Non-pigmented ciliary epithelial cell (primary cell): Measurements from ENCODE around the gene ZNF892.
"Not testable (repeated sequence)": the region's sequence is repeated elsewhere in the genome, so short reads cannot be mapped to it uniquely, and the experiment has no call there.

ENCODE experiments used
- DNase-seq: peaks from one replicate; pipeline ENCODE4 v3.0.0-alpha.2; 2010; ENCODE audit warnings: low read depth

ZNF892 gene

DNA sequence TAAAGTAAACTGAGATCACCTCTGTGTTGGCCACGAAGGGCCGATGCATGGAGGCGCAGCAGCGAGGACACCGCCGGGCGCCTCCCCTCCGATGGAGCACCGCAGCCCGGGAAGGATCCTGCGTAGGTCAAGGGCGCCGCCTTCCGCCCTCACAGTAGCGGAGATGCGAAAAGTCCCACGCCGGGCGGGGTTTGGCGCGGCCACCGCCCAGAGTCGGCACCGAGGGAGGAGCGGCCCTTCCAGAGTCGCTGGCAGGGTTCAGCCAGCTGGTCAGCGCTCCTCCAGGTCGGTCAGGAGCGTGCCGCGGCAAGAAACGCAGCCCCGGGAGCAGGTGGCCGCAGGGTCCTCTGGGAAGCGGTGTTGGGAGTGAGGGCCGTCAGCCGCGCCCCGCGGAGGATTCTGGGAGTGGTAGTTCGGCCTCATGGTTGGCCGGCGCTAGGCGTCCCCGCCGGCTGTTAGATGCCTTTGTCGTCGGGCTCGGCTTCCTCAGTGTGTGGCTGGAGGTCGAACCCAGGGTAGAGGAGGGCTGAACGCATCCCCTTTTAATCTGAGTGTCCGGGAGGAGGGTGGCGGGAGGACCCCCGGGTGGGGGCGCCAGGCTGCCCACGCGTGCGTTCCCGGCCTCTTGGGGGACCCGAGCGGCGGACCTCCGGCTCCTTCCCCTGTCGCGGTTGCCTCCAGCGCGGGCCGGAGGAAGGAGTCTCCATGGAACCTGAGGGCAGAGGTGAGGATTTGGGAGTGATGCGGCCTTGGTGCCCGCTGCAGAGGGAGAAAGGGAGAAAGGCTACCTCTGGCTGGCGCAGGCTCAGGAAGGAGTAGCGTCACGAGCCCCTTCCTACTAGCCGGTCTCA, at the start of gene ZNF892:
ZNF892 (plus strand) TSS at position 411 of the 851 bp plus-strand sequence; CDS start at position 706, 295 bp downstream.
- DNase-seq, result peak; percentile 44

GRCh38 chr2:95158441-95158840, 48.9 kb upstream of the ZNF892 start:
- DNase-seq, result no peak

- no peak for DNase-seq
Observed at GRCh38 chr2:95158891-95159619, 48.3 kb upstream of the ZNF892 start.

GRCh38 chr2:95159690-95160449, 47.5 kb upstream of the ZNF892 start, which contains the start of gene ZNF514:
Gene ZNF514, minus strand, starts transcription at chr2:95159848. Its CDS starts 6,595 bp downstream, at chr2:95153253.
- DNase-seq, result peak; percentile 31

DNA sequence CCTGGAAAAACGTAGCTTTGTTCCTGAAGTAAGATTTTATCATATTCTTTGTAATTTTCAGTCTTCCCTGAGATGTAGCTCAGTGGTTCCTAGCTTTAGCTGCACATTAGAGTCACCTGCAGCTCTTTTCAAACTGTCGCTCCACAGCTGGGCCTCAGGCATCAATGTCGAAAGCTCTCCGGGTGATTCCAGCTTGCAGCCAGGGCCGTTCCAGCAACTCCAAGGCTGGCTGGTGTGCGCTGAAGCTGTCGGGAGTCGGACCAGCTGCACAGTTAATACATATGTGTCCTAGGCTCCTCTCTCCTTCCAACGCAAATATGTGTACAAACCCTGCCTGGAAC, 42.3 kb upstream of the ZNF892 start:
- no peak for DNase-seq

GRCh38 chr2:95165371-95166064, 41.8 kb upstream of the ZNF892 start, which contains the start of gene ZNF2:
Gene ZNF2, plus strand, starts transcription at chr2:95165809. Its CDS starts 10,418 bp downstream, at chr2:95176227.
- peak; percentile 89 for DNase-seq

GRCh38 chr2:95166065-95166763, 41.1 kb upstream of the ZNF892 start:
- no peak for DNase-seq

GRCh38 chr2:95171902-95172301, 35.4 kb upstream of the ZNF892 start:
- DNase-seq, result no peak

- no peak for DNase-seq
Observed at GRCh38 chr2:95174031-95174542, 33.2 kb upstream of the ZNF892 start.

DNA sequence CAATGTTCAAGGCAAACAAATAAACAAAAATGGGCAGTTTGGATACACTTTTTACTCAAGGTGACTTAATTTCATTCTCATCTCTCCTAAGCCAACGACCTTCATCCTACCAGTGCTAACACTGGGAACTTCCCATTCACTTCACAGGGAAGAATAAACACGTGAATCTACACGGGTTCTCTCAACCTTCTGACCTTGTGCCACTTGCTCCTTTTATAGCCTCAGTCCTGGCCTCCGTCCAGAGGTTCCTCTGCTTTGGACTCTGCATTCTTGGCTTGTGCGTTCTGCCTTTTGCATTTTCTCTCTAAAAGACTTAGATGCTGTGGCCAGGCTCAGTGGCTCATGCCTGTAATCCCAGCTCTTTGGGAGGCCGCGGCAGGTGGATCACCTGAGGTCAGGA, 27.9 kb upstream of the ZNF892 start:
- DNase-seq, result no peak

- no peak for DNase-seq
Observed at GRCh38 chr2:95181774-95182173, 25.5 kb upstream of the ZNF892 start.

DNA sequence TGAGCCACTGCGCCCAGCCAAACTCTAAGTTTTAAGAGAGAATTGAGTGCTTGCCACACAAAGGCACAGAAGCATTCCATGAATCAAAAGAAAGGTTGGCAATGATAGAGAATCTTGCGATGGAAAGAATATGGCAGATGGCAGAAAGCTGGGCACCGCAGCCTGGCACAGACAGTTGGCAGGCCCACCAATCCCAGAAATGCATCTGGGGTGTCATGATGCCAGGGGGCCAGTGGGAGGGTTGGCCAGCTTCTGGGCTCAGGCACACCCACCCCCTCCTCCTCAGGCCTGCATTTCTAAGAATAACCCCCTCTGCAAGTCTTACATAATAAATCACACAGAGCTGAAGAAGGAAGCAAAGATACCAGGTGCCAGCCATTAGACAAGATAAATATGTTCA, 22.1 kb upstream of the ZNF892 start:
- DNase-seq, result no peak

- no peak for DNase-seq
Observed at GRCh38 chr2:95185973-95186372, 21.3 kb upstream of the ZNF892 start.

DNA sequence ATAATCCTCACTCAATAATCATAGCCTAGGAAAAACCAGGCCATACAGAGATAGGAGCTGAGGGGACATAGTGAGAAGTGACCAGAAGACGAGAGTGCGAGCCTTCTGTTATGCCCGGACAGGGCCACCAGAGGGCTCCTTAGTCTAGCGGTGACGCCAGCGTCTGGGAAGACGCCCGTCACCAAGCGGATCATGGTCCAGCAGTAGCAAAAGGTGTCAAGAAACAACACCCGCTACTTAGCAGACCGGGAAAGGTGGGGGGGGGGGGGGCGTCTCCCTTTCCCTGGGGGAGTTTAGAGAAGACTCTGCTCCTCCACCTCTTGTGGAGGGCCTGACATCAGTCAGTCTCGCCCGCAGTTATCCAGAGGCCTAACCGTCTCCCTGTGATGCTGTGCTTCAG, 14.4 kb upstream of the ZNF892 start:
- not testable (repeated sequence) for DNase-seq

GRCh38 chr2:95203911-95204310, 3.4 kb upstream of the ZNF892 start:
- no peak for DNase-seq

- DNase-seq, result no peak
Observed at GRCh38 chr2:95204396-95204795, 2.9 kb upstream of the ZNF892 start.

DNA sequence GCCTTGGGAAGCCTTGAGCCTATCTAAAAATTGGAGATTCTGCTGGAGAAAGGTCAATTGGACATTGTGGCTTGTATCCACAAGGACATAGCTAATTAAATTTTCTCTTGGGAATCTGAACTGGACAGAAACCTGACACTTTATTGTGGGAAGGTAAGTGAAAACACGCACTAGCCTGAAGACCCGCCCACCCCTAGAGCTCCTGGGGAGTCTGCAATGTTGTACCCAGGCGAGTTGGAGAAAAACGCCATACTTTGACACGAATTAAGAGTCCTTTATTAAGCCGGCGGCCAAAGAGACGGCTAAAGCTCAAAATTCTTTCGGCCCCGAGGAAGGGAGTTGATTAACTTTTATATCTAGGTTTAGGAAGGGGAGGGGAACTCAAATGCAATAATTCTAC, 1.2 kb upstream of the ZNF892 start:
- no peak for DNase-seq

- DNase-seq, result no peak
Observed at GRCh38 chr2:95208106-95208505, 785 bp downstream of the ZNF892 start.

- no peak for DNase-seq
Observed at GRCh38 chr2:95215018-95215612, 7.8 kb downstream of the ZNF892 start.

- no peak for DNase-seq
Observed at GRCh38 chr2:95220449-95220848, 13.1 kb downstream of the ZNF892 start.

DNA sequence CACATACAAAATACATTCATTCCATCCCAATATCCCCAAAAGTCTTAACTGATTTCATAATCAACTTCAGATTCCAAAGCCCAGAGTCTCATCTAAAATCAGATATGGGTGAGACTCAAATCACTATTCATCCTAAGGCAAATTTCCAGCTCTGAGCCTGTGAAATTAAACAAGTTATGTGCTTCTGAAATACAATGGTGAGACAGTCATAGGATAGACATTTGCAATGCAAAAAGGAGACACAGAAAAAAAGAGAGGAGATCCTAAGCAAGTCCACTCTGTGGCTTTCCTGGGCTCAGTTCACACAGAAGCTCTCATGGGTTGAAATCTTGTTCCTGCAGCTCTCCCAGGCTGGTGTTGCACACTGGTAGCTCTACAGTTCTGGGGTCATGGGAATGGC, 18.3 kb downstream of the ZNF892 start:
- no peak for DNase-seq
